ENCODE measurements around the gene FOXM1.

The FOXM1 gene, protein sequence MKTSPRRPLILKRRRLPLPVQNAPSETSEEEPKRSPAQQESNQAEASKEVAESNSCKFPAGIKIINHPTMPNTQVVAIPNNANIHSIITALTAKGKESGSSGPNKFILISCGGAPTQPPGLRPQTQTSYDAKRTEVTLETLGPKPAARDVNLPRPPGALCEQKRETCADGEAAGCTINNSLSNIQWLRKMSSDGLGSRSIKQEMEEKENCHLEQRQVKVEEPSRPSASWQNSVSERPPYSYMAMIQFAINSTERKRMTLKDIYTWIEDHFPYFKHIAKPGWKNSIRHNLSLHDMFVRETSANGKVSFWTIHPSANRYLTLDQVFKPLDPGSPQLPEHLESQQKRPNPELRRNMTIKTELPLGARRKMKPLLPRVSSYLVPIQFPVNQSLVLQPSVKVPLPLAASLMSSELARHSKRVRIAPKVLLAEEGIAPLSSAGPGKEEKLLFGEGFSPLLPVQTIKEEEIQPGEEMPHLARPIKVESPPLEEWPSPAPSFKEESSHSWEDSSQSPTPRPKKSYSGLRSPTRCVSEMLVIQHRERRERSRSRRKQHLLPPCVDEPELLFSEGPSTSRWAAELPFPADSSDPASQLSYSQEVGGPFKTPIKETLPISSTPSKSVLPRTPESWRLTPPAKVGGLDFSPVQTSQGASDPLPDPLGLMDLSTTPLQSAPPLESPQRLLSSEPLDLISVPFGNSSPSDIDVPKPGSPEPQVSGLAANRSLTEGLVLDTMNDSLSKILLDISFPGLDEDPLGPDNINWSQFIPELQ

DNA sequence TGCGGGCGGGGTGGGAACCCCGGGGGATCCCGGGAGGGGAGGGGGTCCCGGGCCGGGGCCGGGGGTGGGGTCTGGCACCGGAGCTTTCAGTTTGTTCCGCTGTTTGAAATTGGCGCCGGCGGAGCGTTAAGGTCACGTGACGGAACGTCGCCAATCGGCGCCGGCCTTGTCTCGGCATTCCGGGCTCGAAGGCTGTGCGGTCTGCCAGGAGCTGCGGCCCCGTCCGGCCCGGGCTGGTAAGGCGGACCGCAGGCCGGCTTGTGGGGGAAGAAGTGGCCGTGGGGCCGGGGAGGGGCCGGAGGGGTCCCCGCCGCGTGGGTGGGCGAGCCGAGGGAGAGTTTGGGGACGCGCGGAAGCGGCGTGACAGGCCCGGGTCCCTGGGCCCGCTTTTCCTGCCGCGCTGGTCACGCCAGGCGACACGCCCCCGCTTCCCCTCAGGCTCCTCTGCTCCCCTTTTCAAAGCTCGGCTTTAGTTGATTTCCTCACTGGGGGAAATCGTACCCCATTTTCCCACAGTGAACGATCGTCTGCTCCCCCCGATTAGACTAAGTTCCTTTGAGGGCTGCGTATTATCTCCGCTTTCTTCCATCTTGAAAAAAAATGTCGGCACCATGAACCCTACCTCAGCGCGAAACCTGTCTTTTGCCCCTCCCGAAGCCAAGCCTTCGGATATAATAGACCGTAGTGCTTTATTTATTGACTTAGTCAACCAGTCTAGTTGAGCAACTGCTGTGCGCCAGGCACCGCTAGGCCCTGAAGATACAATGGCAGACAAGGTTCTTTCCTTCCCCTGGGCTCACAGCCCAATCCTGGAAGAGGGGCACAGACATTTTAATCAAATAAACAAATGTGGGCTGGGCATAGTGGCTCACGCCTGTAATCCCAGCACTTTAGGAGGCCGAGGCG lies at the start of gene FOXM1, which contains the start of gene RHNO1:
TSS of gene FOXM1 (minus strand) at position 128 of the 906 bp plus-strand sequence. CDS start 2,696 bp downstream, outside the sequence.
TSS of gene RHNO1 (plus strand) at position 177 of the 906 bp plus-strand sequence. CDS start 8,144 bp downstream, outside the sequence.
- peak; percentile 71 to 78 for DNase-seq (ENCODE audit: low read depth in 2 of 2)

DNA sequence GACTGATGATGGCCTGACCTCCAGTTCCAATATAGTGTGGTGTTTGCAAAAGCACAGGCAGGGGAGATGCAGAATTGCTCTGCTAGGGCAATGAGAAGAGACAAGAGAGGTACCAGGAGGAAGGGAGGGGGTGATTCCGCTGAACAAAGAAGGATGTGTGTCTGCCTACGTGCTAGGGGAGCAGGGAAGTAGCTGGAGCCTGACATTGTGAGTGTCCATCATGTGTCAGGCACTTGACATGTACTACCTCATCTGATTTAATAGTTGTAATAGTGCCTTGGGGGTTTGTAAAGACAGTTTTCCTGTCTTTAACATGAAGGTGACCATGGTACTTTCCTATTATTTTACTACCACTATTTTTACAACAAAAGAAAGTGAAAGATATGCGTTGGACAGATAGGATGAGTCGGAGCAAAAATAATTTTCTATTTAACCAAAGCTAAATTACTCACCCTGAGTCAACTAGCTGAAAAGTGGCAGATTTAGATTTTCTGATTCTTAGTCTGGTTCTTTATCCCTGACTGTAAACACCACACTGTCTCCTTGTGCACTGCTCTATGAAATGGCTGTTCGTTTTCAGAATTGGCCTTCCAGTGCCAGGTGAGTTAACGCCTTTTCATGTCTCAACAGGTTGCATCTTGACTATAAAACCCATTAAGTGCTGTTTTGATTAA lies 48.5 kb upstream of the FOXM1 start:
- no peak for DNase-seq (ENCODE audit: low read depth in 2 of 2)

DNA sequence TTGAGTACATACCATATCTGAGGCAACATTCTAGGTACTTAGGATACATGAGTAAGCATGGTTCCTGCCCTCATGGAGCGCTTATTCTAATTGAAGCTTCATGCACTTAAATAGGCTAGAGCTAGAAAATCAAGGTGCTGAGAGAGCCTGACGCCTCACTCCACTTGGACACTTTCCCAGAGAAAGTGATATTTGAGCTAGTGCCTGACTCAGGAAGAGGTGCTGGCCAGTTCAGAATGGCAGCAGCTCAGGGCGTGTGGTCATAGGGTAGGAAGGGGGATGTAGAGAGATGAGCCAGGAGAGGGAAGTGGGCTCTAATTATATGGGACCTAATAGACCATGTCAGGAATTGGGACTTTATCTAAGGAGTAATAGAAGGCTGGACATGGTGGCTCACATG lies 47.0 kb upstream of the FOXM1 start:
- DNase-seq (ENCODE audit: low read depth in 2 of 2): no peak

DNA sequence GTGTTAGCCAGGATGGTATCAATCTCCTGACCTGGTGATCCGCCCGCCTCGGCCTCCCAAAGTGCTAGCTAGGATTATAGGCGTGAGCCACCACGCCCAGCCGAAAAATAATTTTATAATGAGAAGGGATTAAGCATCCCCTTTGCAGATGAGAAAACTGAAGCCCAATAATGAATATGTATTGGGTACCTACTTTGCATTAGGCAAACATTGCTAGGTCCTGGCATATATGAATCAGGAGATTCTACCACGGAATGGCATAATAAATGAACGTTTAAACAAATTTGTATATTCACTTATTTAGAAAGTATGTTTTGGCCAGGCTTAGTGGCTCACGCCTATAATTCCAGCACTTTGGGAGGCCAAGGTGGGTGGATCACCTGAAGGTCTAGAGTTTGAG lies 46.1 kb upstream of the FOXM1 start:
- DNase-seq (ENCODE audit: low read depth in 2 of 2): no peak

DNA sequence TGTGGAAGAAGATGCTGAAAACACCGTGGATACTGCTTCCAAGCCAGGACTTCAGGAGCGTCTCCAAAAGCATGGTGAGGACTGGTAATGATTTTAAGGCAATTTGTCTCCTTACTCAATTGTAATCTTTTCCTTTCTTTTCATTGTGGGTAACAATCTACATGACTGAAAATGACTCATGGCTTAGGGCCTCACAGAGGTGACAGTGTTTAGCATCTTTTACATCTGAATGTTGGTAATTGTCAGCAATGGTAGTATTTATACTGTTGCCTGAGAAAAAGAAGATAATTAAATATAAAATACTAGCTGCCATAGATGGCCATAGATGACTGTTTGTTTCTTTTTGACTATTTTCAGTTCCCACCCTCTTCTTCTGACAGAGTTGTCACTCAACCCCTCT lies 45.4 kb upstream of the FOXM1 start:
- no peak for DNase-seq (ENCODE audit: low read depth in 2 of 2)

DNA sequence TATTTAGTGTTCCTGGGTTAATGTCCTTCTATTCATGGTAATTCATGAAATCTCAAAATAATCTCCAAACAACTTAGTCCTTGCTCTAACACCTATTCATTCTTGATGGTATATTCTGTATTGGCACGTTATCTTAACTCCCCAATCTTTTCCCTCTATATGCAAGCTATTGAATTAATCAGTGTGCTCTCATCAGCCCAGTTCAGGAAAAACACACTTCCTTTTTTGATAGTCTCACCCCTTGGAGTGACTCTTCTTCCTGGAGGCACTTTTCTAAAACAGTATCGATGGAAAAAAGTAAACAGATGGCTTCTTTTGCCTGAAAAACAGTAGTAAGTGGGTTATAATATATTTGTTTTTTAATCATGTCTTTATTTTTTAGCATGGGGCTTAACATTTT lies 42.3 kb upstream of the FOXM1 start:
- DNase-seq (ENCODE audit: low read depth in 2 of 2): no peak

DNA sequence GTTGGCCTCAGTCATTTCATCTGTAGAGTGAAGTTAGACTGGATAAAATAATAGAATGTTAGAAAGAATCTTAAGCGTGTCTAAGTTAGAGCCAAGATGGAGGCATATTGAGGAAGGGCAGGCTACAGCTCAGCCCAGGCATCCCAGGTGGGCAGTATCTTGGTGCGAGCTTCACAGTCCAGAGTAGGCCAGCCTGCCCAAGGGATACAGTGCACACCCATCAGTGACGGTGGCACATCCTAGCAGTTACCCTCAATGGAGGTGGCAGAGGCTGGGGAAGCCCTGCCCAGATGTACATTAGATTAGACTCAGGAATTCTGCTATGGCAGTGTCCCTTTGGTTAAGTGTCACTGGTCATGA lies 35.2 kb upstream of the FOXM1 start:
- no peak for DNase-seq (ENCODE audit: low read depth in 2 of 2)

DNA sequence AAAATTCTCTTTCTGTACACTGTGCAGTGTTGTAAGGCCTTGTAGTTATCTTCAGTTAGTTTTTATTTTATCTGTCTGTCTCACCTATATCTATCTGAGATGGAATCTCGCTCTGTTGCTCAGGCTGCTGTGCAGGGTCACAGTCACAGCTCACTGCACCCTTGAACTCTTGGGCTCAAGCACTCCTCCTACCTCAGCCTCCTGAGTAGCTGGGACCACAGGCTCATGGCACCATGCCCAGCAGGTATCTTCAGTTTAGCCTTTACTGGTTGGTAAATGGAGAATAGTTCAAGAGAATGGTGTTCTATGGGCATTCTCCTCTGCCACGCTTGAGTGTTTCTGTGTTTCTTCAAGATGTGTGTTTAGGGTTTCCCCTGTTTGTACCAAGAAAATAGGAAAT lies 27.3 kb upstream of the FOXM1 start:
- DNase-seq (ENCODE audit: low read depth in 2 of 2): no peak

DNA sequence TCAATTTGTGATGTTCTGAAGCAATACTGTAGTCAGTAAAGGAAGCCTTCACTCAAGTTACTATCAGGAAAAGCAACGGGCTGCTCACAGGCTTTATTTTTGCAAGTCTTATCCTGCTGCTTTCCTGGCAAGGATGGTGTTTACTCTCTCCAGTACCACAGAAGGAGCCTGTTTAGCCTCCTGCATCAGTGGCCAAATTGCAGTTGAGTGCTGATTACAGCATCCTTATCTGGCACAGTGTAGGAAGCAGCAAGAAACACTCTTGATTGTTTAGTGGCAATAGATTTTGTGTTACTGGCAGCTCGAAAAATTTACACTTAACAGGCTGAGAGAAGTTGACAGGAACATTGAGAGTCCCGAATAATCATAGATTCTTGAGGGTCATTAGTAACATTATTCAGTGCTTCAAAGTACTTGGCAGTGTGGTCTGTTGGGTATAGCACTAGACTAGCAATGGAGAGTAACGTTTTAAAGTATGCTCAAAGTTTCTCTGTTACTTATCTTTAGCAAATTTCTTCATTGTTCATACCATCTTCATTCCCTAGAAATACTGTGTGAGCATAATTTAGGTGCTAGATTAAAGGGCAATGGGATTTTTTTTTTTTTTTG lies 25.4 kb upstream of the FOXM1 start:
- DNase-seq (ENCODE audit: low read depth in 2 of 2): no peak

DNA sequence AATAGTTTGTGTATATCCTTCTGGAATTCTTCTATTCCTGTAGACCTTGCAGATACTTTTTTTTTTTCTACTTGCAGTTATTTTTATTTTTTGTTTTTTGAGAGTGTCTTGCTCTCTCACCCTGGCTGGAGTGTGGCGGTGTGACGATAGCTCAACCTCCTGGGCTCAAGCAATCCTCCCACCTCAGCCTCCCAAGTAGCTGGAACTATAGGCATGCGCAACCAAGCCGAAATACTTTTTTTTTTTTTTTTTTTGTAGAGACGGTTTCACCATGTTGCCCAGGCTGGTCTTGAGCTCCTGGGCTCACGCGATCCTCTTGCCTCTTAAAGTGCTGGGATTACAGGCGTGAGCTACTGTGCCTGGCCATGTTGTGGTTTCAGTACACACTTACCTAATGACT lies 23.7 kb upstream of the FOXM1 start:
- no peak for DNase-seq (ENCODE audit: low read depth in 2 of 2)

DNA sequence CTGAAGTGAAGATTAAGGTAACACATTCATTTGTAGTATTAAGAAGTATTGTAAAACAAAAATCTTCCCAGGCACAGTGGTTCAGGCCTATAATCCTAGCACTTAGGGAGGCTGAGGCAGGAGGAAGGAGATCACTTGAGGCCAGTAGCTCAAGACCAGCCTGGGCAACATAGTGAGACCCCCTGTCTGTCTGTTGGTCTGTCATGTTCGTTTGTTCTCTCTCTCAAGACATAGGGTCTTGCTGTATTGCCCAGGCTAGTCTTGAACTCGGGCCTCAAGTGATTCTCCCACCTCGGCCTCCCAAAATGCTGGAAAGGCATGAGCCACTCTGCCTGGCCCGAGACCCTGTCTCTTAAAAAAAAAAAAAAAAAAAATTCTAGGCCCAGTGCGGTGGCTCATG lies 20.4 kb upstream of the FOXM1 start:
- DNase-seq (ENCODE audit: low read depth in 2 of 2): no peak

DNA sequence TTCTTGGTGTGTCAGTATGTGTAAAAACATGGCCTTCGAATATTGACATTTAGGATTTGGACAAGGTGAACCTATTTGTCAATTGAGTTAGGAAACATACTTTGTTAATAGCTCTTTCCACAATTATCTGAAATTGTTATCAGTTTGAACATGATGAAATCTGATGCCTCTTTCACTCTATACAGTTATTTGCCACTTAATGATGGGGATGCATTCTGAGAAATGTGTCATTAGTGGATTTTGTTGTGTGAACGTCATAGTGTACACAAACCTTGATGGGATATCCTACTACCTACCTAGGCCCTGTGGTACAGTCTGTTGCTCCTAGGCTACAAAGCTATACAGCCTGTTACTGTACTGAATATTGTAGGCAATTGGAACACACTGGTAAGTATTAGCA lies 18.5 kb upstream of the FOXM1 start:
- DNase-seq (ENCODE audit: low read depth in 2 of 2): no peak

DNA sequence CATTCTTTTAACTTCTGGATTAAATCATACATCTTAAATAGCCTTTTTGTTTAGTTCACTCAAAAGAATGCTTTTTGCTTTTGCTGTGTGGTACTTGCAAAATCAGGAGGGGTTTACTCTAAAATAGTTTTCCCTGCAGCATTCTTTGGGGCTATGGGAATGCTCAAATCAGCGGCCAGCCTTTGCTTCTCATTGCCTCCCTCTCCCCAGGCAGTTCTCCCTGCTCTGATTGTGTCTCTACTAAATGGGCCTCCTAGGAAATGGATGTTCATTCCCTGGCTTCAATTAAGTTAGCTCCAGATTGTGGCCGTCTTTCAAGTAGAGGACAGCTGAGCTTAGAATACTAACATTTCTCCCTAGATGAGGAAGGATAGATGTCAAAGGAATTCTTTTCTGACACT lies 18.1 kb upstream of the FOXM1 start:
- DNase-seq (ENCODE audit: low read depth in 2 of 2): no peak

DNA sequence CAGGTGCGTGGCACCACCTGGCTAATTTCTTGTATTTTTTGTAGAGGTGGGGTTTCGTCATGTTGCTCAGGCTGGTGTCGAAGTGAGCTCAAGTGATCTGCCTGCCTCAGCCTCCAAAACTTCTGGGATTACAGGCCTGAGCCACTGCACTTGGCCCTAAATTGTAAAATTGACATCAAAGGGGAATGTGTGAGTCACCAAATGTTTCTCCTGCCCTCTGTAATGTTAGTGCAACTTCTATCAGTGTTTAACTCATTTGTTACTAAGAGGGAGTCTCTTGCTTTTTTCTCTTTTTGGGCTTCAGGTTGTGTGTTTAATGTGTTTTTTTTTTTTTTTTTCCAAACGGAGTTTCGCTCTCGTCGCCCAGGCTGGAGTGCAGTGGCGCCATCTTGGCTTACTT lies 16.0 kb upstream of the FOXM1 start:
- DNase-seq (ENCODE audit: low read depth in 2 of 2): no peak

DNA sequence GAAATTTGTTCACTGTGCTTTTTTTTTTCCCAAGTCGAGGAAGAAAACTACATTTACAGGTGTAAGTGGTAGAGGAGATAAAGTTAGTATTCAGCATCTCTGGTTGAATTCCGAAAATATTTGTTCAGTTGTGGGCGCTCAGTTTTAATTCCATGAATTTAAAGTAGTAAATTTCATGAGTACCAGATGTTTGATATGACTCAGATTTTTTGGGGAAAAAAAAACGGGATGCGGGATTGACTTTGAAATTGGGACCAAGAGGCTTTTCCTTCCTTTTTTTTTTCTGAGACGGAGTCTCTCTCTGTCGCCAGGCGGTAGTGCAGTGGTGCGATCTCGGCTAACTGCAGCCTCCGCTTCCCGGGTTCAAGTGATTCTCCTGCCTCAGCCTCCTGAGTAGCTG lies 15.3 kb upstream of the FOXM1 start:
- DNase-seq (ENCODE audit: low read depth in 2 of 2): no peak

DNA sequence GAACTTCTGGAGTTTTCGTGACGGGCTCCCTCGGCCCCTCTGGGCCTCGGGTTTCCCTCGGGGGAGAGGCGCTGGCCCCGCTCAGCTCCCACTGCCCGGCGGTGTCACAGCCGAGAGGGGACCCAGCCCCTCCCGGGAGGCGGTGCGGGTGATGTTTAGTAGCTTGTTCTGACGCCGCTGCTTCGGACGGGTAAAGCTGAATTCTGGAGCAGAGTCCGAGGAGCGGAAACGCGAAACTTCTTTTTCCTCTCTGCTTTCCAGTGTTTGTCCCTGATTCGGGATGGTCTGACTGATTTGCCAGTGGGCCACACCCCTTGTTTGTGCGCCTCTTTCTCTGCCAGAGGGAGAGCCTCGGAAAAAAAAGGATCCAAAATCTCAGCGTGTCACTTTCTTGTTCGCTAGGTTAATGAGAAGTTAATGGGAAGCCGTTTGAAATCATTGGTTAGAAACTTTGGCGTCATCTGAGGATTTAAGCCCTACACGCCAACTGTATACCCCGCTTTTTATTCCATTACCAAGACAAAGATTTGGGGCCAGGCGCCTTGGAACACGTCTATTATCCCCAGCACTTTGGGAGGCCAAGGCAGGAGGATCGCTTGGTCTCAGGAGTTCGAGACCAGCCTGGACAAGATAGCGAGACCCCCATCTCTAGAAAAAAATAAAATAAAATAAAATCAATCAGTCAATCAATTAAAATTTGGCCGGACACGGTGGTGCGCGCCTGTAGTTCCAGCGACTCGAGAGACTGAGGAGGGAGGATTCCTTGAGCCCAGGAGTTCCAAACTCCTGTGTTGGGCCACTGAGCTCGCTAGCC lies 14.5 kb upstream of the FOXM1 start:
- no peak for DNase-seq (ENCODE audit: low read depth in 2 of 2)

DNA sequence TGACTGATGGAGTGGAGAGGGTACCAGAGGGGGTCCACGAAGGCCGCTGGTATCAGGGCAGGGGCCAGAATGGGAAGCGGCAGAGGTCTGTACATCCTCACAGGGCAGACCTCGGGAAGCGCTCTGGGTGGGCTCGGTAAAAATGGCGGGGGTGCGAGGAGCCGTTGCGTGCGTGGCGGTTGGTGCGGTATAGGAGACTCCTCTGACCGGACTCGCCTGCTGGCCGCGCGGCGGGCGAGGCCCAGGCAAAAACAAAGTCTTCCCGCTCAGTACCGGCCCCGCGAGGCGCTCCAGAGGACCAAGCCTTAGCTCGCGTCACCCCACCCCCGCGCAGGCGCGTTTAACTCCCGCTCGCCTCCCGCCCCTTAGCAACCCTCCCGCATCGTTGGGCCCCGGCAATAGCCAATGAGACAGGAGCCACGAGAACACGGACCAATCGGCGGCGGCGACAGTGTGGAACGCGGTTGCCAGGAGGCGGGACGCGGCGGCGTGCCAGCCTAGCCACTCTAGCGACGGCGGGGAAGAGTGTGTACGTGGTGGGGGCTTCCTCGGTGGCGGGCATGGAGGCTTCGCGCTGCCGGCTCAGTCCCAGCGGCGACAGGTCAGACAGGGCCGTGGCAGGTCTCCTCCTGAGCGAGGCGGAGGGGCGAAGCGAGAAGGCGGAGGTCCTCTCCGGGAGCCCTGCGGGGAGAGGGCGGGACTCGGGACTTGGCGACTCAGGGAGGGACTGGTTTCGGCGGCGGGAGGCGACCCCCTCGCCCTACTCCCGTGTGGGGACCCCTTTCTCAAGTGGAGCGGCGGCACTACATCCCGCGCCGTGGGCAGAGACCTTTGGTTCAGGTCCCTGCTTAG lies 13.6 kb upstream of the FOXM1 start, which contains the start of gene TULP3:
TSS of gene TULP3 (plus strand) at position 504 of the 852 bp plus-strand sequence. CDS start at position 561, 57 bp downstream.
- DNase-seq (ENCODE audit: low read depth in 2 of 2): peak; percentile 95 to 98

DNA sequence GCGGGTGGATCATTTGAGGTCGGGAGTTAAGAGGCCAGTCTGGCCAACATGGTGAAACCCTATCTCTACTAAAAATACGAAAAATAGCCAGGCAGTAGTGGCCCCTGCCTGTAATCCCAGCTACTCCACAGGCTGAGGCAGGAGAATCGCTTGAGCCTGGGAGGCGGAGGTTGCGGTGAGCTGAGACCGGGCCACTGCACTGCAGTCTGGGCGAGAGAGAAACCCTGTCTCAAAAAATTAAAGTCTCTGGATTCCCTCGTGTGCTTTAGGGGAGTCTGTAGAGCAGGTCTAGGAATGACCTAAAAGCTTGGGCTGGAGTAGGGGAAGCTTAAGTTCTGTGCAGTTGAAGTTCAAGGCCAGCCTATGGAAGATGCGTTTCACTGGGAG lies 13.0 kb upstream of the FOXM1 start:
- DNase-seq (ENCODE audit: low read depth in 2 of 2): no peak

DNA sequence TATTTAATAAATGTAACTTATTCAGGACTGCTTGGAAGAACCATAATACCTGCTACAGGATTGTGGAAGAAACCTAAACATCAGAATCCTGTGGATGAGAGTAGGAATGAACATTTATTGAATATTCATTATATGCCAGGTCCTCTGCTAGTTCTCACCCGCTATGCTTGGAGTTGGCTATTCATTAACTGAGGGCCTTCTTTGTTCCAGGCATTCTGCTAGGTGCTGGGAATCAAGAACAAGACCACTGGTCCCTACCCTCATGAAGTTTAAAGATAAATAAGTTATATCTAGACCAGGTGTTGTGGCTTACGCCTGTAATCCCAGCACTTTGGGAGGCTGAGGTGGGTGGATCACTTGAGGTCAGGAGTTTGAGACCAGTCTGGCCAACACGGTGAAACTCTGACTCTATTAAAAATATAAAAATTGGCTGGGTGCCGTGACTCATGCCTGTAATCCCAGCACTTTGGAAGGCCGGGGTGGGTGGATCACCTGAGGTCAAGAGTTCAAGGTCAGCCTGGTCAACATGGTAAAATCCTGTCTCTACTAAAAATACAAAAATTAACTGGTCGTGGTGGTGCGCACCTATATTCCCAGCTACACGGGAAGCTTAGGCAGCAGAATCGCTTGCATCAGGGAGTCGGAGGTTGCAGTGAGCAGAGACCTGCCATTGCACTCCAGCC lies 9.9 kb upstream of the FOXM1 start:
- DNase-seq (ENCODE audit: low read depth in 2 of 2): no peak

Data from stimulated activated CD8-positive, alpha-beta memory T cell treated with anti-CD3 and anti-CD28 coated beads, Interleukin-15, amount 100 ng/mL, for 4 hours (primary cell).